Cardiac fibroblast (primary cell): ENCODE measurements around the gene CTNNBIP1.

Source experiments
- DNase-seq, 2 donors: peaks; one replicate each; pipeline versions ENCODE4 v3.0.0 to v3.0.0-alpha.2; 2010; ENCODE audit warnings: low read depth in 2 of 2
- H3K4me3 ChIP-seq, 2 donors: replicated peaks in 1 of 2; 1 replicate in 1 of 2; 2 replicates in 1 of 2; pipeline ENCODE4 v1.5.1; 2011; ENCODE audit warnings: low read depth in 2 of 2, low read length in 2 of 2, mild to moderate bottlenecking in 2 of 2, moderate library complexity in 1 of 2
- CTCF ChIP-seq: IDR thresholded peaks from one replicate; pipeline ENCODE4 v1.5.1; 2011; ENCODE audit warnings: low read depth, mild to moderate bottlenecking, low read length, inconsistent platforms

CTNNBIP1 gene

GRCh38 chr1:9910076-9910422 is at the start of gene CTNNBIP1:
CTNNBIP1 (minus strand) TSS chr1:9910269; CDS start chr1:9872064, 38,205 bp downstream.
- peak within 1 kb of the TSS; percentile 66 to 88 for H3K4me3 ChIP-seq
- TF ChIP-seq CTCF = no peak
- no peak for DNase-seq

- DNase-seq = no peak
- TF ChIP-seq CTCF = no peak
- H3K4me3 ChIP-seq = no peak overlapping the region
Observed at GRCh38 chr1:9957726-9958125, 47.7 kb upstream of the CTNNBIP1 start.

- no peak overlapping the region for H3K4me3 ChIP-seq
- TF ChIP-seq CTCF = no peak
- DNase-seq = no peak
Observed at GRCh38 chr1:9946315-9946714, 36.2 kb upstream of the CTNNBIP1 start.

GRCh38 chr1:9942939-9943788 is 33.1 kb upstream of the CTNNBIP1 start, which contains the start of the genes LZIC and NMNAT1:
LZIC (minus strand) TSS chr1:9943391; CDS start chr1:9936619, 6,772 bp downstream.
NMNAT1 (plus strand) TSS chr1:9943475; CDS start chr1:9972074, 28,599 bp downstream.
- peak; percentile 96 for DNase-seq
- peak within 1 kb of the TSS; percentile 67 to 80 for H3K4me3 ChIP-seq
- TF ChIP-seq CTCF = no peak

GRCh38 chr1:9942399-9942938 is 32.4 kb upstream of the CTNNBIP1 start:
- peak; percentile 74 to 76 for DNase-seq
- peak overlapping the region; percentile 67 to 80 for H3K4me3 ChIP-seq
- peak; percentile 57 for TF ChIP-seq CTCF

- no peak overlapping the region for H3K4me3 ChIP-seq
- no peak for TF ChIP-seq CTCF
- peak in 1 of 2 donors; percentile 47 for DNase-seq
Observed at GRCh38 chr1:9929431-9930385, 19.6 kb upstream of the CTNNBIP1 start.
